WERI-Rb-1 (cell line): ENCODE results near the gene CEP85.

Experiments used
- DNase-seq: peaks from one replicate; pipeline ENCODE4 v3.0.0-alpha.2; 2020
- H3K27ac ChIP-seq: fragments of 250-450 bp; sonication (Bioruptor Pico); 2 replicates; pipeline ENCODE4 v1.5.1; 2020; ENCODE audit warnings: mild to moderate bottlenecking, moderate library complexity
- H3K27me3 ChIP-seq: fragments of 250-450 bp; sonication (Bioruptor Pico); 2 replicates; pipeline ENCODE4 v1.5.1; 2021; ENCODE audit warnings: mild to moderate bottlenecking, low read depth, moderate library complexity; ENCODE audit not compliant: insufficient read depth, severe bottlenecking
- H3K36me3 ChIP-seq: fragments of 250-450 bp; sonication (Bioruptor Pico); 2 replicates; pipeline ENCODE4 v1.5.1; 2020; ENCODE audit warnings: mild to moderate bottlenecking, moderate library complexity
- H3K4me3 ChIP-seq: 2 replicates; pipeline ENCODE4 v1.5.1; 2011; ENCODE audit warnings: low read depth, mild to moderate bottlenecking, control low read depth, low read length
- H3K9me3 ChIP-seq: fragments of 250-450 bp; sonication (Bioruptor Pico); 2 replicates; pipeline ENCODE4 v1.5.1; 2021; ENCODE audit warnings: mild to moderate bottlenecking, moderate library complexity; ENCODE audit not compliant: severe bottlenecking
- CTCF ChIP-seq: IDR thresholded peaks from 2 replicates; pipeline ENCODE4 v1.5.1; 2011; ENCODE audit warnings: low read depth, mild to moderate bottlenecking, control low read depth, inconsistent platforms, low read length

CEP85 gene

DNA sequence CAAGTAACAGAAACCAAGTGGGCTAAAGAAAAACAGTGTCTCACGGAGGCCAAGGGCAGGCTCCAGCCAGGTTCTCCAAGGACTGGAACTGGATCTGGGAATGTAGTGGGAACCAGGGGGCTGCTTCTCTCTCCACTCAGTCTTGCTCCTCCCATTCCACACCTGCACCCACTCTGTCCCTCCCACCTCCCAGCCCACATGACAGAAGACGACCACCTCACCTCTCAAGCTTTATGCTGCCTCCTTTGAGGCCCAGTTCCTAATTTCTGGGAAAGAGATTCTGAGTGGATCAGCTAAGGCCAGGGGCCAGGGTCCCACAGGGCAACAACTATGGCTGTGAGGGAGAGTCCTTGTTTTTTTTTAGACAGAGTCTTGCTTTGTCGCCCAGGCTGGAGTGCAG is 18.8 kb upstream of the CEP85 start:
- Histone ChIP-seq H3K4me3 (no peak overlapping the region), H3K27me3 (no peaks in the 10 kb centered on the region), H3K36me3 (no peaks in the 10 kb centered on the region), H3K27ac (no peak overlapping the region), H3K9me3 (no peaks in the 10 kb centered on the region)
- DNase-seq: no peak
- TF ChIP-seq CTCF: no peak

DNA sequence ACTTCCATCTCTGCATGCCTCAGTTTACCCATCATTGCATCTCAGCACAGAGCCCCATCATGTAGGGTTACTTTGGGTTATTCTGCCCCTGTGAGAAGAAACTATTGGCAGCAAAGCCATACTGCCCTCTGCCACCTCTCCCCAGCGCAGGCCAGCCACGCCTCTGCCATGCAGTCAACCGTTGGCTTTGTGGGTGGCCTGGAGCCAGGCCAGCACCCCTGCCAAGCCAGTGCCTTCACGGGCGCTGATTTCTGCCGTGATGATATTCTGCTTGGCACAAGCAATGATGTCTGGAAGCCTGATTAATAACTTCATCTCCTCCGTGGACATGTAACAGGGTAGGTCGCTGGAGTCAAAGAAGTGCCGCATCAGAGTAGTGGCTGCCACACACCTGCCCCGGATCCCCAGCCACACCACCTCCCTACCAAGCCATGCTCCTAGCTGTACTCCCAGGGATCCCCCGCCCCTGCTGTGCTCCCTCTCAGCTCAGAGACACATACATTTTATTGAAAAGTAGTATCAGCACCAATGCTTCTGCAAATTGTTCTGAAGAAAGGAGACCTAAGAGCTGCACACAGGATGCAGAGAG is 15.0 kb upstream of the CEP85 start:
- no peaks in the 10 kb centered on the region for H3K27me3 ChIP-seq
- no peak for TF ChIP-seq CTCF
- no peaks in the 10 kb centered on the region for H3K9me3 ChIP-seq
- no peaks in the 10 kb centered on the region for H3K36me3 ChIP-seq
- no peak overlapping the region for H3K4me3 ChIP-seq
- no peak overlapping the region for H3K27ac ChIP-seq
- no peak for DNase-seq

DNA sequence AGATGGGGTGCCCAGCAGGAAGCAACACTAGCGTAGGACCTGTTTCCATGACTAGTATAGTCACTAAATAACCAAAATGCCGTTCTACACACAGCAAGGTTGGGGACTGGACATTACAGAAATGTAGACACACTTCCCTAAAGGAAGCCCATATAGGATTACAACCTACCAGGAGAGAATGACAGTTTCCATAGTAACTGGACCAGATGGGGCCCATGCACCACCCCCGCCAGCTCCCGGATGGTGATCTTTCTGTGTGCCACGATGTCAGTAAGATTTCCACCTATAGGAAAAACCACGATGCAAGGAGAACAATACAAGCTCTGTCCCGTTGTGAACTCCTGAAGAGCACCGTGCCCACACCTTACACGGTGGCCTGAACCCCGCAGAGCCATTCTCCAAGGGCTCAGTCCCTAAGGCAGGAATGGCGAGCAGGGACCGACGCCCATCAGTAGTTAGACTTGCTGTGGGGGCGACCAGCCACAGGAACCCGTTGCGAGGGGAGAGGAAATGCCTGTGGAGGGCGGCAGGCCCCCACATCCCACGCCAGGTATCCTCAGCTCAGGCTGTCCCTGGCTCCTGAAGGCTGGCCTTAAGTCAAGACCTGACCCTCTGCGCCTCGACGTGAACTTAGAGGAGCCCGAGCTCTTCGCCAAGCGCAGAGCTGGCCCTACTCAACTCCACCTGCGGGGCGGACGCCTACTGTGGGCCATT is 13.6 kb upstream of the CEP85 start:
- TF ChIP-seq CTCF: no peak
- DNase-seq: no peak
- H3K27me3 ChIP-seq: no peaks in the 10 kb centered on the region
- no peaks in the 10 kb centered on the region for H3K9me3 ChIP-seq
- no peaks in the 10 kb centered on the region for H3K36me3 ChIP-seq
- no peak overlapping the region for H3K4me3 ChIP-seq
- no peak overlapping the region for H3K27ac ChIP-seq

DNA sequence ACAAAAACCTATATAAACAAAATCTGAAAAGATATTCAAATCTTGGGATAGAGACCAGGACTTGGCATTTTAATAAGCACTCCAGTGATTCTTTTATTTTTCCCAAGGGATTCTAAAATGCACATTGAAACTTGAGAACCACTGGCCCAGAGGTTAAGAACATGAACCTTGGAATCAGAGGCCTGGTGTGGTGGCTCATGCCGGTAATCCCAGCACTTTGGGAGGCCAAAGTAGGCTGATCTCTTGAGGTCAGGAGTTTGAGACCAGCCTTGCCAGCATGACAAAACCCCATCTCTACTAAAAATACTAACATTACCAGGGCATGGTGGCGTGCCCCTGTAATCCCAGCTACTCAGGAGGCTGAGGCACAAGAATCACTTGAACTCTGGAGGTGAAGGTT is 12.9 kb upstream of the CEP85 start:
- Histone ChIP-seq H3K9me3 (no peaks in the 10 kb centered on the region), H3K4me3 (no peak overlapping the region), H3K27me3 (no peaks in the 10 kb centered on the region), H3K36me3 (no peaks in the 10 kb centered on the region), H3K27ac (no peak overlapping the region)
- no peak for DNase-seq
- no peak for TF ChIP-seq CTCF

DNA sequence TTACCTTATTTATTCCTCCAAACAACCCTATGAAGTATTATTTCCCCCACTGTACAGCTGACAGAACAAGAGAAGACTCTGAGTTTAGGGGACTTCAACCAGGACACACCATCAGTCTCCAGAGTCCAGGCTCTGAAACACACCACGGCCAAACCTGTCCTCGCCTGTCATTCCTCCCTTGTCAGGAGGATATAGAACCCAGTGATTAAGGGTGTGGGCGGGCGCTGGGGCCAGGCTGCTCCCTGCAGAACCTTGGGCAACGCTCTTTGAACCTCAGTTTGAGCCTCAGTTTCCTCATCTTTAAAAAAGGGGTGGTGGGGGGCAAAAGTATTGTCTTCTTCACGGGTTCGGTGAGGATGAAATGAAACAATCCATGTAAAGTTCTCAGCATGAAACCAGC is 9.4 kb upstream of the CEP85 start:
- Histone ChIP-seq H3K27me3 (no peaks in the 10 kb centered on the region), H3K4me3 (no peak overlapping the region), H3K27ac (no peak overlapping the region), H3K36me3 (no peaks in the 10 kb centered on the region), H3K9me3 (no peaks in the 10 kb centered on the region)
- no peak for TF ChIP-seq CTCF
- DNase-seq: no peak
